Uterus (tissue), 2 donors: ENCODE results near the gene ROCK1.

ENCODE experiments used
- POLR2A ChIP-seq, 2 donors: fragments of 450-650 bp; IDR thresholded peaks; one replicate each; pipeline ENCODE4 v1.6.1; 2016; ENCODE audit warnings: antibody characterized with exemption in 2 of 2, mild to moderate bottlenecking in 1 of 2, moderate library complexity in 1 of 2
- TF ChIP-seq, protein P1 (sequence below), 4 experiments: fragments of 200-600 bp in 2 of 4; fragments of 450-650 bp in 2 of 4; sonication (generic) in 2 of 4; IDR thresholded peaks; one replicate each; pipeline ENCODE4 v1.5.1; 2016 to 2019; ENCODE audit warnings: antibody characterized with exemption in 4 of 4, mild to moderate bottlenecking in 2 of 4, moderate library complexity in 1 of 4

DNA sequence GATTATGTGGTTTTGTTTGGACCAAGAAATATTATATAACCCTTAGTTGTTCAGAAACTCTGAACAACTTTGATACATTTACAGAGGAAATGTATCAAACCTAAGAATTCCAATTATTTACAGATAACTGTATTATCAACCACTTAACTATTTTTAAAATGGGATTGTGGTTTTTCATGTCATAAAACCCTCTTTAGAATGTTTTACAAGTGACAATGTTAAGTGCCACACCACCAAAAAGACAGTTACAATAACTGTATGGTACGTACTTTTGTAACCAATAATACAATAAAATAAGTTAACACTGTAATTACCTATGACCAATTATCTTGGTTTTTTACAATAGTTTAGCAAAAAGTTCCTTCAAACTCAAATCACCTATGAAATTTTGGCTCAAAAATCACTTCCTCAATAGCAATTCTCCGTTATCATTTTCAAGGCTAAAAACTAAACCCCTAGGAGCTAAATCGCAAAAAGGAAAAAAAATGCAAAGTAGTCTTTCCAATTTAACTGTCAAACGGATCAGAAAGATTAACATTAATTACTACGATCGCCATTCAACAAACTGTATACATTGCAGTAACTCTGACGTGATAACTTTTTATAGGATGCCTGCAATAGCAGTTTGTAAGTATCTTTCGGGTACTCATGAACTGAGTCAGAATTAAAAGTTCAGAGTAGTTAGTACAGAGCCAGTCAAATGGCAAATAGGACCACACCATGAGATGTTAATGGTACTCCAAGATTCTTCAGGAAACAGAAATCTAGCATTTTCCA, 1.5 kb downstream of the ROCK1 start:
- TF ChIP-seq POLR2A (IDR thresholded peaks at IDR 0.05): no peak
- TF ChIP-seq, protein P1, sequence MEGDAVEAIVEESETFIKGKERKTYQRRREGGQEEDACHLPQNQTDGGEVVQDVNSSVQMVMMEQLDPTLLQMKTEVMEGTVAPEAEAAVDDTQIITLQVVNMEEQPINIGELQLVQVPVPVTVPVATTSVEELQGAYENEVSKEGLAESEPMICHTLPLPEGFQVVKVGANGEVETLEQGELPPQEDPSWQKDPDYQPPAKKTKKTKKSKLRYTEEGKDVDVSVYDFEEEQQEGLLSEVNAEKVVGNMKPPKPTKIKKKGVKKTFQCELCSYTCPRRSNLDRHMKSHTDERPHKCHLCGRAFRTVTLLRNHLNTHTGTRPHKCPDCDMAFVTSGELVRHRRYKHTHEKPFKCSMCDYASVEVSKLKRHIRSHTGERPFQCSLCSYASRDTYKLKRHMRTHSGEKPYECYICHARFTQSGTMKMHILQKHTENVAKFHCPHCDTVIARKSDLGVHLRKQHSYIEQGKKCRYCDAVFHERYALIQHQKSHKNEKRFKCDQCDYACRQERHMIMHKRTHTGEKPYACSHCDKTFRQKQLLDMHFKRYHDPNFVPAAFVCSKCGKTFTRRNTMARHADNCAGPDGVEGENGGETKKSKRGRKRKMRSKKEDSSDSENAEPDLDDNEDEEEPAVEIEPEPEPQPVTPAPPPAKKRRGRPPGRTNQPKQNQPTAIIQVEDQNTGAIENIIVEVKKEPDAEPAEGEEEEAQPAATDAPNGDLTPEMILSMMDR (IDR thresholded peaks at IDR 0.05): no peak
